Uterus (tissue), 2 donors: Measurements from ENCODE around the gene DGLUCY.

Experiments used
- CTCF ChIP-seq, 4 experiments: fragments of 200-600 bp in 2 of 4; fragments of 450-650 bp in 2 of 4; sonication (generic) in 2 of 4; IDR thresholded peaks; one replicate each; pipeline ENCODE4 v1.5.1; 2016 to 2019; ENCODE audit warnings: antibody characterized with exemption in 4 of 4, mild to moderate bottlenecking in 2 of 4, moderate library complexity in 1 of 4
- POLR2A ChIP-seq, 2 donors: fragments of 450-650 bp; IDR thresholded peaks; one replicate each; pipeline ENCODE4 v1.6.1; 2016; ENCODE audit warnings: antibody characterized with exemption in 2 of 2, mild to moderate bottlenecking in 1 of 2, moderate library complexity in 1 of 2

DNA sequence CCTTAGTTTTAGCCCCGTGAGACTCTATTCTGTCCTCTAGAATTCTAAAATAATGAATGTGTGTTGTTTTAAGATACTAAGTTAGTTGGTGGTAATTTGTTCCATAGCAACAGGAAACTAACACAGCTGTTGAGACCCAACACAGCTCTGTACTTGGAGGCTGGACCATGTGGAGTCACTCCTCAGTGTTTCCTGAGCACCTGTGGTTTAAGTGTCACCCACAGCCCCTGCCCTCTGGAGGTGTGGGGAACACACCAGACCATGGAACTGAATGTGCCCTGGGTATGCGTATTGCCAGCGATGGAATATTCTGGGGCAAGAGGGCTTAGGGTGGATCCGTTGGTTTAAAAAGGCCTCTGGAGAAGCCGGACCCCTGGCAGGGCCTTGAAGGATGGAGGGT lies 147.2 kb downstream of the DGLUCY start:
- TF ChIP-seq CTCF (IDR thresholded peaks at IDR 0.05) (no peak), POLR2A (IDR thresholded peaks at IDR 0.05) (no peak)
